DLD1 (cell line): ENCODE data around the gene TECTA.
"Not testable (repeated sequence)": the region's sequence is repeated elsewhere in the genome, so short reads cannot be mapped to it uniquely, and the experiment has no call there.

ENCODE experiments used
- in situ Hi-C: cut with HindIII; loops from 2 replicates; pipeline ENCODE4 v1.10.0; 2017; ENCODE audit warnings: low sequenced_read_pairs

The TECTA gene

DNA sequence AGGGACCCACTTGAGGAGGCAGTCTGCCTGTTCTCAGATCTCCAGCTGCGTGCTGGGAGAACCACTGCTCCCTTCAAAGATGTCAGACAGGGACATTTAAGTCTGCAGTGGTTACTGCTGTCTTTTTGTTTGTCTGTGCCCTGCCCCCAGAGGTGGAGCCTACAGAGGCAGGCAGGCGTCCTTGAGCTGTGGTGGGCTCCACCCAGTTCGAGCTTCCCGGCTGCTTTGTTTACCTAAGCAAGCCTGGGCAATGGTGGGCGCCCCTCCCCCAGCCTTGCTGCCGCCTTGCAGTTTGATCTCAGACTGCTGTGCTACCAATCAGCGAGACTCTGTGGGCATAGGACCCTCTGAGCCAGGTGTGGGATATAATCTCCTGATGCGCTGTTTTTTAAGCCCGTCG lies 76.6 kb downstream of the TECTA start:
- in situ Hi-C loops = not testable (repeated sequence)

DNA sequence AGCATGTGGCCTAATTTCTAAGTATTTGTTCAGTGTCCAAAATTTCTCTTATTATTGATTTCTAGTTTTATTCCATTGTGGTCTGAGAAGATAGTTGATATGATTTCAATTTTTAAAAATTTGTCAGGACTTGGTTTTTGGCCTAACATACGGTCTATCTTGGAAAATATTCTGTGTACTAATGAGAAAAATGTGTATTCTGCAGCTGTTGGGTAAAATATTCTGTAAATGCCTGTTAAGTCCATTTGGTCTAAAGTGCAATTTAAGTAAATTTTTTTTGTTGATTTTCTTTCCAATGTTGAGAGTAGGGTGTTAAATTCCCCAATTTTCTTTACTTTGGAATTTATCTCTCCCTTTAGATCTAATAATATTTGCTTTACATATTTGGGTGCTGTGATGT lies 78.3 kb downstream of the TECTA start:
- in situ Hi-C loops = no loop called here

DNA sequence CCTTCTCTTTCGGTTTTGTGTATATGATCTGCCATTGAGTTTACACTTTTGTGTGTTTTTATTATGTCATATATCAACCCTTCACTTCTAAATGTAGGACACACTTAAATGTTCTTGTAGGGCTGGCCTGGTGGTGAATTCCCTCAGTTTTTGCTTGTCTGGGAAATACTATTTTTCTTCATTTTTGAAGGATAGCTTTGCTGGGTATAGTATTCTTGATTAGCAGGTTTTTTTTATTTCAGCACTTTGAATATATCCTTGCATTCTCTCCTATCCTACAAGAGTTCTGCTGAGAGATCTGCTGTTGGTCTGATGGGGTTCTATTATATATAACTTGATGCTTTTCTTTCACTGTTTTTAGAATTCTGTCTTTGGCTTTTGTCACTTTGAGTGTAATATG lies 79.1 kb downstream of the TECTA start:
- in situ Hi-C loops = no loop called here

DNA sequence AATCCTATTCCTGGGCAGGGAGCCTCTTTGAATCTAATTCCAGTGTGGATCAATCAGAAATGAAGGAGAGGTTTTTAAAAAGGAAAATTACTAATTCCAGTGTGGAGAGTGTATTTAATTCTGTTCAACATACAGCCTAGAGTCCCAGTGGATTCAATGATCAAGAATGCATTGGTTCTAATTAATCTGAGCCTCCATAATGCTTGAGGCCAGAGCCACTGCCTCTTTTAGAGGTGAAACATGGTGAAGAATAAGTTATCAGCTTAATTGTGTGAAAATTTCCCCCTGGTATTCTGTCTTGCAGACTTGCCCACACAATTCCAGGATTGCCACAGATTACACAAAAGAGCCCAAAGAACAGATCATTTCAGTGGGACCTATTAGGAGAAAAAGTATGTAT lies 87.7 kb downstream of the TECTA start:
- in situ Hi-C loops = no loop called here

DNA sequence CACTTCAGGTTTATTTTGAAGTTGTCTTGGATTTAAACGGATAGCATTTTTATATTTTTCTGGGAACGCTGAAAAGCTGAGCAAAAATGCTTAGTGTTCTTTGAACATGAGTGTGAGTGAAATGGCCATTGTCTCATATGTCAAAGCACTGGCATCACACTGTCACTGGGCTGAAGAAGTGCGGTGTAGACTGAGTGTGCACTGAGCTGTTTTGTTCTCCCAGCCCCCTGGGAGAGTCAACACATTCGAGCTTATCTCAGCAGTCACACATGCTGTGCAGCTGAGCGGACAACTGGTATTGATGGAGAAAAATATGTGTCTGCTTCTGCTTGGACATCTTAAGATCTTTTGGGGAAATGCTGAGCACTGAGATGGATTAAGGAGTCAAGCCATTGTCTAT lies 90.8 kb downstream of the TECTA start:
- in situ Hi-C loops = no loop called here

DNA sequence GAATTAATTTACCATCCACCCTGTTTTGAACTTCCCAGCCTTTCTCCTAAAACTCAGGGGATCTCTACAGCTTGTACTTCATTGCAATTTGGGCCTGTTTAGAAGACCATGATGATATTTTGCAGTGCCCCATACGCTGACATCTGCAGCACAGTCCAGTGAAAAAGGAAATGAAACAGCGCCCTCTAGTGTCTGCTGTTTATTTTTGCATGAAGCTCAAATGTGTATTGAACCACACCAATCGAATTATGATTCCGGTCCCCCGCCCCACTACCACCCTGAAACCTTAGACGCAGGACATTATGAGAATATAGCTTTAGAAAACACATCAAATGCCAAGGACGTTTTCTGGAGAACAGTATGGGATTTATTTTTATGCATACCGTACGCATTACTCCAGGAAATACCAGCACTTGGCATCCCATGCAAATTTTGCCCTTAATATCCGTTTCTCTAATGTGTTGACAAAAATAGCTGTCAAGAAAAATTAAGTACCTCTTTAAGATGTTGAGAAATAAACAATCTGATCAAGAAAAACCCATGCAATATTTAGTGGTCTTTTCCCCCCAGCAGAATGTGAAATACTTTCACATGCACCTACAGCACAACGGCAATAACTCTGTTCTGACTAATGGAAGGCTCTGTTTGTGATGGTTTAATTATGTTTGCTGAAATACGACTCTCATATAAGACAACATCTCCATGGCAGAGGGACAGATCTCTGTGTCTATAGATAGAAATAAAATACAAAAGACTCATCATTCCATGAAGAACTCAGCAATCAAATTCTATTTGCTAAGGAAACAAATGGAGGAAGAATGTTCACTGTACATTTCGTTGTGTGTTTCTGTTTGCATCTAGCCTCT lies 93.9 kb downstream of the TECTA start:
- in situ Hi-C loops = no loop called here

DNA sequence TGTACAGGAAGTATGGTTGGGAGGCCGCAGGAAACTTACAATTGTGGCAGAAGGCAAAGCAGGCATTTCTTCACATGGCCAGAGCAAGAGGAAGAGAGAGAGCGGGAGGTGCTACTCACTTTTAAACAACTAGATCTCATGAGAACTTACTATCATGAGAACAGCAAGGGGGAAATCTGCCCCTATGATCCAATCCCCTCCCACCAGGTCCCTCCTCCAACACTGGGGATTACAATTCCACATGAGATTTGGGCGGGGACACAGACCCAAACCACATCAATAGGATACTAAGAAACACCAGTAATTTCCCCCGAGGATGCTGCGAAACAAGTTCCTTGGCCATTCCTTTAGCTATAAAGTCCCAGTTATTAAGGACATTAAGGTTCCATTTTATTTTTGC lies 97.4 kb downstream of the TECTA start:
- in situ Hi-C loops = no loop called here

DNA sequence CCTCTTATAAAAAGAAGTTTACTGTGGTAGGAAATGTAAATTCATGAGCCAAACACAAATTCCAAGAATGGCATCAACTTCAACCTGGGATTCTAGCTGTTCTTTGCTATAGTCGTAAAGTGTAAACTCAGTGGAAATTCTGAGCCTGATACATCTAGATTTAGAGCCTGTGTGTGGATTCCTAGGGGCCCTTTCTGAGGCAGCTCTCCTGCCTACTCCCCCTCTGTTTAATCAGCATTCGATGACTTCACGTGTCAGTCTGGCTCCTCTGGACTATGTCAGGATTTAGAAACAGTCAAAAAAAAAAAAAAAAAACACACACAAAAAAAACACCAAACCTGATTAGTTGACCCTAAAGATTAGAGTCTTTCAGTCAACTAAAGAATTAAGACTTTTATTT lies 98.5 kb downstream of the TECTA start:
- in situ Hi-C loops = no loop called here

DNA sequence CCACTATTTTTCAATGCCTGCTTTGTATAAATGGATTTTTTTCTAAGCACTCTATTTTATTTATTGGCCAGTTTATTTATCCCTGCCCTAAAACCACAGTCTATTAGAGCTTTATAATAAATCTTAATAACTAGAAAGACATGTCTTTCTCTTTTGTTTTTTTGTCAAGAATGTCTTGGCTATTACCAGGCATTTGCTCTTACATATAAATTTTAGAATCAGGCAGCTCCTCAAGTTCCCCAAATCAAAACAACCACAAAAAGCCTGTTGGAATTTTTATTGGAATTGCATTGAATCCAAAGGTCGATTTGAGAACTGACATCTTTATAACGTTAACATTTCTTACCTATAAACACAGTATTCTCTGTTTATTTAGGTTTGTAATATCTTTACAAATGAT lies 105.8 kb downstream of the TECTA start:
- in situ Hi-C loops = no loop called here

DNA sequence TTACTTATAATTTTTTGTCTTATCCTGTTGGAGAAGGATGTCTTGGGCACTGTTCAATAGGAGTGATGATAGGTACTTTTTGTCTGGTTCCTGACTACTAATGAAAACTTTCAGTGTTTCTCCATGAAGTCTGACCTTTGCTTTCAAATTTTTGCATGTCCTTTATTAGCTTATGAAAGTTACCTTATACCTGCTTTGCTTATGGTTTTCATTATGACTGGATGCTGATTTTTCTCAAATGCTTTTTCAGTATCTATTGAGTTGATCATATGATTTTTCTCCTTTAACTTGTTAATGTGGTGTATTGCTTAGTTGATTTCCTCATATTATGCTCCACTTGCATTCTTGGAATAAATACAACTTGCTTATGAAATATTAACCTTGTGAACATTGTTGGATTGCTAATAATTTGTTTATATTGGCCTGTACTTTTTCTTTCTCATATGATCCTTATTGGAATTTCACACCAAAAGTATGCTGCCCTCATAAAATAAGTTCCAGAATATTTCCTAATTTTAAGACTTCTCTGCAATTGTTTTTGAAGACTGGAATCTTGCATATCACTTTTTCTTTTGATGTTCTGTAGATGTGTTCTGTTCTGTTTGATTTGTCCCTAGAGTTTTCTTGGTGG lies 106.6 kb downstream of the TECTA start:
- in situ Hi-C loops = no loop called here

DNA sequence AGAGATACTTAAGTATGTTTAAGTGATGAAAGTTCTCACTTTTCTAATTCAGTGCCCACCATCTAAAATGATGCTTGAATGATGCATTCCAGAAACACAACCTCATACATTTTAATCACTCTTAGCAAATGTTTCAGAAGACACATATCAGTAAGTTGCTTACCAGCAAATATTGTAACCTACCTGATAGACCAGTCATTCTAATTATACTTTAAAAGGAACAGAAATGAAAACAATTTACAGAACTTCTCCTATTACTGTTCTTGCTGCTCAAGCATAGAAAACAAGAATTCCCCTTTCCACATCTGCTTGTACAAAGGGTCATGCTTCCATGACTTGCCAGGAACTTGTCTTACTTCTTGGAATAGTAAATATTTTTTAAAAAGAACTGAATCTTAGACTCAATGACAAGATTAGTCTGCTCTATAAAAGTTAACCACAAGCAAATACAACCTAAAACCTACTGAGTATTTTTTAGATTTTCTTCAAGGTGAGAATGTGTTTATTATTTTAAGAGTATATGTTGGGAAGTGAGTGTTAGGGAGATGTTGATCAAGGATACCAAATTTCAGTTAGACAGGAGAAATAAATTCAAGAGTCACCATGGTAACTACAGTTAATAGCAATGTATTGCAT lies 109.5 kb downstream of the TECTA start:
- in situ Hi-C loops = no loop called here

DNA sequence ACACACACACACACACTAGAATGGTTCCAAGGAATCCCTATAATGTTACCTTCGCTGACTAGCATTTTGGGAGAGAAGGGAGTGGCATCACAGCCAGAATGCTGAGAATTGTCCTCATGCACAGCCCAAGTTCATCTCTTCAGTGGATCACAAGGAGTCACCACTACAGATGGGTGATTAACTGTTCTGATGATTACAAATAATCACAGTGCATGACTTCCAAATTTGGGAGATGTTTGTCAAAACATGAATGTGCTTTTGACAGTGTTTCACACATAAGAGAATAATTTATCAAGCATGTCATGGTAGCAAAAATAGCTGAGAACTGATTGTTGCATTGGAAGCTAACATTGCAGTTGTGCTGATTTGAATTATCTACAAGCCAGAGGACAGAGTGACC lies 110.6 kb downstream of the TECTA start:
- in situ Hi-C loops = no loop called here

DNA sequence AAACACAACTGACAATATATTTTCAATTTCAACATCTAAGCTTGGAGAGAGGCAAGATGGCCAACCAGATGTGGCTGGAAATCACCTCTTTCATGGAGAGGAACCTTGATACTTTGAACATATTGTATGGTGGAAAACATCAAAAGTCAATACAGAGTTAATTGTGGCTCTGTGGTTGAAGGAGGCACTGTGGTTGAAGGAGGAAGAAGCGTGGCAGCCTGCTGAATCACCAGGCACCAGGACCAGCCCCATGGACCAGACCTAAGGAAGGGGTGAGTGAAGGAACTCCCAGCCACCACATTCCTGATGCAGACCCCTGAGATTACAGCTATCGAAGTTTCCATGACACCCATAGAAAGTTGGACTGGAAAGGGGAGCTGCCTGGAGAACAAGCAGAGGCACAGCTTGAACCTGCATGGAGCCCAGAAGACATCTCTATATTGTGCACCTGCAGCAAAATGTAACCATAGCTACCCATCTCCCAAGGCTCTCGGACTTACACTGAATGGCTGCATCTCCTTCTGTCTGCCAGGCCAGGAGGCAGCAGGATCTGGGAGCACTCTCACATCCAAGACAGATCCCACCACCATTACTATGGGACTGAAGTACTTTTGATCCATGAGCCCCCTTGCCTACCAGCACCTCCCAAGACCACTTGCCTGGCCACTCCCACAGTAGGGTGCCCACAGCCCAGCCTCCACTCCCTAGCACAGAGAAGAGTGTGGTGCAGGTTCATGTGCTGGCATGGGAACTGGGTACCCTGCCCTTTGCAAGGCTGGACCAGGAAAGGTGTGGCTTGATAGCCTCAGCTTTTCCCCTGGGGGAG lies 111.7 kb downstream of the TECTA start:
- in situ Hi-C loops = no loop called here

DNA sequence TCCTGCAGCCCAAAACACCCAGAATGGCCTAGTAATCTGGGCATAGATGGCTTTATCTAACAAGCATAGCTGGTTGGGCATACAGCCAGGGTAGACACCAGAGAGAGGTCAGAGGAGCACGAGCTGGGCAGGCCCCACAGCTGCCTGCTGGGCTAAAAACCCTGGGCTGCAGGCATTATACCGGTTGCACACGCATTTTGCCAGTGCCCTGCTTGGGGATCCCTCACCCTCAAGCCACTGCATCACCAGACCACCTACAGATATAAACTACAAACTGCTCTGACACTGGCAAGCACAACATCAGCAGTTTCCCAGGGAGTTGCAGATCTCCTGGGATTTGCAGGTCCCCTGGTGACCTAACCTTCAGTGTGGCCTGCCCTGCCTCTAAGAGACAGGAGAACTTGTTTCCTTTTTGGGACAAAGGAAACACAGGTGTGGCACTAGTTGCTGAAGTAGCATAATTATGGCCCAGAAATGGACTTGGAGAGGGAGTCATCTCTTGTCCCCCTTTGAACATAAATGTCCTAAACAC lies 112.4 kb downstream of the TECTA start:
- in situ Hi-C loops = no loop called here

DNA sequence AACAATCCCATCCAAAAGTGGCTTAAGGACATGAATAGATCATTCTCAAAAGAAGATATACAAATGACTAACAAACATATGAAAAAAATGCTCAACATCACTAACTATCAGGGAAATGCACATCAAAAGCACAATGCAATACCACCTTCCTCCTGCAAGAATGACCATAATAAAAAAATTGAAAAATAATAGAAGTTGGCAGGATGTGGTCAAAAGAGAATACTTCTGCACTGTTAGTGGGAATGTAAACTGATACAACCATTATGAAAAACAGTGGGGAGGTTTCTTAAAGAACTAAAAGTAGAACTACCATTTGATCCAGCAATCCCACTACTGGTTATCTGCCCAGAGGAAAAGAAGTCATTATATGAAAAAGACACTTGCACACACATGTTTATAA lies 113.8 kb downstream of the TECTA start:
- in situ Hi-C loops = no loop called here

DNA sequence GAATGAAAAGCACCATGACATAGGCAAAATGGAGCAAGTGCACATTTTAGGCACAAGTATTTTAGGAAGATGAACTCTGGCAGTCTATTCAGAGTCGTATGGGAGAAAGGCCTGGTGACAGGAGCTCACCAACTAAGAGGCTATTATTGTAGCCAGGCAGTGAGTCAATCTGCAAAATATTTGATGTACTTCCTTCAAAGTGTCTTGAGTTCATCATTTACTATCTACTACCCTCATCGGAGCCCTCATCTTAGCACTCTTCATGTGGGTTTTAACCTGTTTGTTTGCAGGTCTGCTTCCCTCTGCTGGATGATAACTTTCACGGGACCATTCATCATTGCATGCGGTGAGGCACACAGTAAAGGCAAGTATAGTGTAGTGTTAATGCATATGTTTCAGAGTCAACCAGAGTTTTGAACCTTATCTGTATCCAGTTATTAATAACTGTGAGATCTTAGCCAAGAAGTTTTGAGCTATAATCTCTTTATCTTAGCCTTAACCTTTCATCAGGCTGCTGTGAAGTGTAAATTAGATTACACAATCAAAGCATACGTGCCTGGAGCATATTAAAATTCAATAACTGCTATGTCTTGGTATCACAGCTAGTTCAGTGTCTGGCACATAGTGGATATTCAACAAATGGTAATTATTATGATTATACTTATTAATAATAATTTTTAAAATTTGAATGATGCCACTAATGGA lies 120.6 kb downstream of the TECTA start:
- in situ Hi-C loops = no loop called here

DNA sequence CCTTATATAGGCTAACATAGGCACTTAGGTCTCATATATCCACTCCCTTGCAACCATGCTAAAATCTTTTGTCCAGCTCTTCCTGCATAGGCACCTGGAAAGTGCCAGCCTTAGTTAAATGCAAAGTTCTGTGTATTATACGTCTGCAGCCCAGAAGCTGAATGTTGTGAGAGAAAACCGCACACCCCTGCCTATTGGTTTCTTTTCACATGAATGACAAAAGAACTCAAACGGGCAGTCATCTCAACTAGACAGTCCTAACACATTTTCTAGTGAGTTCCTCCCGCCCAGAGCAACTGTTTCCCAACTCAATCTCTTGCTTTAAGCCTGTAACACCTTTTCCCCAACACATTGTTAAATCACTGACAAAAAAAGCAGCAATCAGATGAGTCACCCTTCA lies 122.1 kb downstream of the TECTA start:
- in situ Hi-C loops = no loop called here

DNA sequence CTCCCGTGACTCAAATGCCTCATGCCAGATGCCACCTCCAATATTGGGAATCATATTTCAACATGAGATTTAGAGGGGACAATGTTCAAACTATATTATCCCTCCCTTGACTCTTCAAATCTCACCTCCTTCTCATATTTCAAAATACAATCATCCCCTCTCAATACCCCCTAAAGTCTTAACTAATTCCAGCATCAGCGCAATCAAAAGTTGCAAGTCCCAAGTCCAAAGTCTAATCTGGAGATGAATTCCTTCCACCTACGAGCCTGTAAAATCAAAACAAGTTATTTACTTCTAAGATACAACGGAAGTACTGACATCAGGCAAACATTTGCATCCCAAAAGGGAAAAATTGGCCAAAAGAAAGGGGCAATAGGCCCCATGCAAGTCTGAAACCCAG lies 124.3 kb downstream of the TECTA start:
- in situ Hi-C loops = no loop called here

DNA sequence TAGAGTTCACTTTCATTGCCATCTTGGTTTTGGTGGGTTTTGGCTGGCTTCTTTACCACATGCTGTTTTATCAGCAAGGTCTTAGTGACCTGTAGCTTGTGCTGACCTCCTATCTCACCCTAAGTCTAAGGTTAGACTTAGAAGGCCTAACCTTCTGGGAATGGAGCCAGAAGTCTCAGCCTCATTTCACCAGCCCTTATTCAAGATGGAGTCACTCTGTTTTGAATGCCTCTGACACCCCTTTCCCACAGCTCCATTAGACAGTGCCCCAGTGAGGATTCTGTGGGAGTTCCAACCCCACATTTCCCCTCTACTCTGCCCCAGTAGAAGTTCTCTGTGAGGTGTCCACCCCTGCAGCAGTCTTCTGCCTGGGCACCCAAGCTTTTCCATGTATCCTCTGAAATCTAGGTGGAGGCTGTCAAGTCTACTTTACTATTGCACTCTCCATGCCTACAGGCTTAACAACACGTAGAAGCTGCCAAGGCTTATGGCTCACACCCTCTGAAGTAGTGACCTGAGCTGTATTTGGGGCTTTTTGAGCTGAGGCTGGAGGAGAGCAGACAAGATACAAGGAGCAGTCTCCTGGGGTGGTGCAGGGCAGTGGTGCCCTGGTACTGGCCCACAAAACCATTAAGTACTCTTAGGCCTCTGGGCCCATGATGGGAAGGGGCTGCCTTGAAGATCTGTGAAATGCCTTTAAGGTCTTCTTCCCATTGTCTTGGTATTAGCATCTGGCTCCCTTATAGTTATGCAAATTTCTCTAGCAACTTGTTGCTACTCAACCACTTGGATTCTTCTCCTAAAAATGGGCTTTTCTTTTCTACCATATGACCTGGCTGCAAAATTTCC lies 125.6 kb downstream of the TECTA start:
- in situ Hi-C loops = no loop called here

DNA sequence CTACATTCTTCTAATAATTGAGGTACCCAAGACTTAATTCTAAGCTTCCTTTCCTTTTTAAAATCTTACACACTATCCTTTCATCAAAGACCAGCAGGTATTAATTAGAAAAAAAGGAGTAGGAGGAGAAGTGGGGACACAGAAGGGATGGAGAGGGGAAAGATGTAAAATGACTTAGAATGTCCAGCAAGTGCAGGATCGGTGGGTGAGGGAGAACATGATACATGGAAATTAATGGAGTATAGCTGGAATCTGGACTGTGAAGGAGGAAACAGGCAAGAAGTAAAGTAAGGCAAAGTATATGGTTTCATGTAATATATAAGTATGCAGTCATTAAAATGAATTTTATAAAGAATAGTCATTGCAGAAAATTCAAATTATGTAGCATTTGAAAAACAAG lies 127.8 kb downstream of the TECTA start:
- in situ Hi-C loops = no loop called here
